GM18498 (cell line): ENCODE measurements around the gene OTOG.

Experiments used
- ATAC-seq: cut with Tn5 transposase; IDR thresholded peaks from one replicate; pipeline ENCODE4 v1.9.1; 2021; ENCODE audit warnings: mild to moderate bottlenecking, moderate library complexity; ENCODE audit not compliant: unreplicated experiment

OTOG gene, protein sequence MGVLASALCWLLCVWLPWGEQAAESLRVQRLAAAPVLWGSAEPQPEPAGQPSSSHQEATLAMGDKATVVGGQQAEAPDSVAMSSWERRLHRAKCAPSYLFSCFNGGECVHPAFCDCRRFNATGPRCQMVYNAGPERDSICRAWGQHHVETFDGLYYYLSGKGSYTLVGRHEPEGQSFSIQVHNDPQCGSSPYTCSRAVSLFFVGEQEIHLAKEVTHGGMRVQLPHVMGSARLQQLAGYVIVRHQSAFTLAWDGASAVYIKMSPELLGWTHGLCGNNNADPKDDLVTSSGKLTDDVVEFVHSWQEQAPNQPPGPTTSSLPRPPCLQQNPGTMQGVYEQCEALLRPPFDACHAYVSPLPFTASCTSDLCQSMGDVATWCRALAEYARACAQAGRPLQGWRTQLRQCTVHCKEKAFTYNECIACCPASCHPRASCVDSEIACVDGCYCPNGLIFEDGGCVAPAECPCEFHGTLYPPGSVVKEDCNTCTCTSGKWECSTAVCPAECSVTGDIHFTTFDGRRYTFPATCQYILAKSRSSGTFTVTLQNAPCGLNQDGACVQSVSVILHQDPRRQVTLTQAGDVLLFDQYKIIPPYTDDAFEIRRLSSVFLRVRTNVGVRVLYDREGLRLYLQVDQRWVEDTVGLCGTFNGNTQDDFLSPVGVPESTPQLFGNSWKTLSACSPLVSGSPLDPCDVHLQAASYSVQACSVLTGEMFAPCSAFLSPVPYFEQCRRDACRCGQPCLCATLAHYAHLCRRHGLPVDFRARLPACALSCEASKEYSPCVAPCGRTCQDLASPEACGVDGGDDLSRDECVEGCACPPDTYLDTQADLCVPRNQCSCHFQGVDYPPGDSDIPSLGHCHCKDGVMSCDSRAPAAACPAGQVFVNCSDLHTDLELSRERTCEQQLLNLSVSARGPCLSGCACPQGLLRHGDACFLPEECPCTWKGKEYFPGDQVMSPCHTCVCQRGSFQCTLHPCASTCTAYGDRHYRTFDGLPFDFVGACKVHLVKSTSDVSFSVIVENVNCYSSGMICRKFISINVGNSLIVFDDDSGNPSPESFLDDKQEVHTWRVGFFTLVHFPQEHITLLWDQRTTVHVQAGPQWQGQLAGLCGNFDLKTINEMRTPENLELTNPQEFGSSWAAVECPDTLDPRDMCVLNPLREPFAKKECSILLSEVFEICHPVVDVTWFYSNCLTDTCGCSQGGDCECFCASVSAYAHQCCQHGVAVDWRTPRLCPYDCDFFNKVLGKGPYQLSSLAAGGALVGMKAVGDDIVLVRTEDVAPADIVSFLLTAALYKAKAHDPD (N-terminal part only)

DNA sequence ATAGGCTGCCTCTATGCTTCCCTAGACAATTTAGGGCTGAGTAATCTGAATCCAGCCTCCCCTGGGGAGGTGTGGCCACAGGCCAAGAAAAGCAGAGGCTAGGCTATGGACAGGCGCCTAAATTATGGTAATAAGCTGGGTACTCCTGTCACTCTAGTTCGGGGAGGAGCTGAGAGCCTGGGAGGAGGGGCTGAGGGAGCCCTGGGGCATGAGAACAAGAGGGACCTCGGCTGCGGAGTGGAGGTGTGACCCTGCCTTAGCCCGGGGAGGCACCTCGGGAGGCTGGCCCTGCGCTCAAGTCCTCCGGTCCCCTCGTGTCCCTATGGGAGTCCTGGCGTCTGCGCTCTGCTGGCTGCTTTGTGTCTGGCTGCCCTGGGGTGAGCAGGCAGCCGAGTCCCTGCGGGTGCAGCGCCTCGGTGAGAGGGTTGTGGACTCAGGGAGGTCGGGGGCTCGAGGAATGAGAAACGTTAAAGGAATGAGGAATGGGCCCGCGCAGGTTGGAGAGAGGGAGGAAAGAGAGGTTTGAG lies at the start of gene OTOG:
TSS of gene OTOG (plus strand) at position 209 of the 527 bp plus-strand sequence. CDS start at position 323, 114 bp downstream.
- no peak for ATAC-seq

DNA sequence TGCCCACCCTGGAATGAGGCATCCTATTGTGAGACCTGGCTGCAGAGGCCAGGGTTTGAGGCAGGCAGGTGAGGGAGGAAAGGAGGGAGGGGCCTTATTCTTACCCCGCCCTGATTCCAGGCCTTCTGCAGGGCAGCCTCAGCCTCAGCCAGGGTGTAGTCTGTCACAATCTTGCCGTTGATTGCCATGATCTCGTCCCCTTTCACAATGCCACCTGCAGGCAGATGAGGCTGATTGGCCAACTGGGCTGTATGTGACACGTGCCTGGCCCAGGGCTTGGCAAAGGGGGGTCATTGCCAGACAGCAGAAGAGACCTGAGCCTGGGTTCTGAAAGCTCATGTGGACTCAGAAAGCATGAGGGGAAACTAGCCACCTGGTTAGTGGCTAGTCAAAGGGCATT lies 49.0 kb upstream of the OTOG start:
- ATAC-seq: no peak

- ATAC-seq: no peak
Observed at GRCh38 chr11:17498475-17498874, 48.6 kb upstream of the OTOG start.

DNA sequence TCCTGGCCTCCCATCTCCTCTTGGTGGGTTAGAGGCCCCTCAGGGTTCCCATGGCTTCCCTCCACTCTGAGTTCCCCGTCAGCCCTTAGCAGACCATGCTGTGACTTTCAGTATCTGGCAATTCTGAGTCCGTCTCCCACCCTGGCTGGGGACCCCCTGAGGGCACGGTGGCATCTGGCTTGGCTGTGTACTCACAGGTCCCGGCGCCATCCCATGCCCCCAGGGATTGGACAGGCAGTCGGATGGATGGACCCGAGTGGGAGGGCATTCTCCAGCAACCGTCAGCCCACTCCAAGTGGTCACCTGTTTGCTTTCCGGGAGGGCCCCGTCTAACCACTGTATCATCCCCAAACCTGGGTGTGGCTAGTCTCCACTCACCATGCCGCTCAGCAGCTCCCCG lies 46.4 kb upstream of the OTOG start:
- ATAC-seq: no peak

- ATAC-seq: no peak
Observed at GRCh38 chr11:17502630-17503029, 44.4 kb upstream of the OTOG start.

- ATAC-seq: peak; percentile 81
Observed at GRCh38 chr11:17504330-17505107, 42.5 kb upstream of the OTOG start.

- ATAC-seq: no peak
Observed at GRCh38 chr11:17505146-17505545, 41.9 kb upstream of the OTOG start.

DNA sequence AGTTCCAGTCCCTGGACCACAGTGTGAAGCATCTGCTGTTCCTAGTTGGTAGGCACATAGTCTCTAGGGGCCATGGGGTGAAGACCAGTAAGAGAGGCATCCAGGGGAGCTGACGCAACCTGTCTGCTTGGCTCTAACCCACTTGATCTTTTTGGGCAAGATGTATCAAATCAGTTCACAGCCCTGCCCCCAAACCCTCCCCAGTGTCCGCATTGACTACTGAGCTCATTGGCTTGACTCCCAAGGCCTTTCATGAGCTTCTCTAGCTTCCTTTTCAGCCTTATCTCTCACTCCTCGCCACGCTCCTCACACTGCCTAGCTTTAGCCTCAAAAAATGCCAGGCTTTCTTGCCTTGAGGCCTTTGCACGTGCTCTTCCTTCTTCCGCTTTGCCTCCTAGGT lies 40.7 kb upstream of the OTOG start:
- no peak for ATAC-seq

- peak; percentile 71 for ATAC-seq
Observed at GRCh38 chr11:17506942-17507341, 40.1 kb upstream of the OTOG start.

DNA sequence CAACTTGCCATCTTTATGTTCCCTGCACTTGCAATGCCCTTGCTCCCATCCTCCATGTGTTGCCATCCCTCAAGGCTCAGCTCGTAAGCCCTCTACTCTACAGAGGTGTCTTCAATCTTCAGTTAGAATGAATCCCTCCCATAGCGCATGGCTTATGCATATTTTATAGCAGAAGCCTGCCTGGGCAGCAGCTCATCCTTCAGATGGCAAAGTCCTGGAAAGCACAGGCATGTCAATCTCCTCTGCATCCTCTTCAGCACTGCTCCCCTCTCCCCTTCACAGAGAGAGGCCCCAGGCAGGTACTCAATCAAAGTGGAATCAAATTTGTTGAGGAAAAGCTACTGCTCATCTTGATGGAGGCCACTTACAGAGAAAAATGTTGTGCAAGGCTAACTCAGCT lies 39.3 kb upstream of the OTOG start:
- no peak for ATAC-seq

DNA sequence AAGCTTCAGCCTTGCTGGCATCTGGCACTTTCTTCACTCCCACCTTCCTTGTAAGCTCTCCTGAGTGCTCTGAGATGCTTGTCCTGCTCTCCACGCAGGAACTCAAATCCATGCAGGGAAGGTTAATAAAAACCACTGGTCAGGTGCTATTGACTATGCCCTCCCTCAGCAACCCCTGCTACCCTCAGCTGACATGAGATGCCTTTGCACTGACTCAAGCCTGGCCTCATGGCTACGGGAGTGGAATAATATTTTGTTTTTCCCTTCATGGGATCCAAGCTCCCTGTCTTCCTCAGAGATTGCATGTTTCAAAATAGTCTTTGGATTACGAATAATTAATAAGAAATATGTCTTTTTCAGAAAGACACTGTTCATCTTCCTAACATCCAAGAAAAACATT lies 38.8 kb upstream of the OTOG start:
- no peak for ATAC-seq

GRCh38 chr11:17508791-17509190 lies 38.3 kb upstream of the OTOG start:
- no peak for ATAC-seq

- no peak for ATAC-seq
Observed at GRCh38 chr11:17510507-17511206, 36.4 kb upstream of the OTOG start.

DNA sequence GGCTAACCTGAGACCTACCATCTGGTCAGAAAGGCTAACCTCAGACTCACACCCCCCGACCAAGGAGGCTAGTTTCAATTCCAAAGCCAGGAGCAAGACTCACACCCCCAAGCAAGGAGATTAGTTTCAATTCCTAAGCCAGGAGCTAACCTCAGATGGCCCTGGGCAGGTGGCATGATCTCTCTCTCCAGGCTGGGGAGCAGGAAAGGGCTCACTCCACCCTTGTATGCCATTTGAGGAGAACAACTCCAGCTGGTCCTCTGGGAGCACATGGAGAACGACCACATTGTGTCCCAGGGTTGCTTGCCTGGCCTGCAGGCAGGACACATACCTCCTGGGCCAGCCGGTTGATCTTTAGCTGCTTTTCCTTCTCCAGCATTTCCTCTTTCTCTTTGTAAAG lies 35.5 kb upstream of the OTOG start:
- no peak for ATAC-seq

GRCh38 chr11:17512101-17512500 lies 35.0 kb upstream of the OTOG start:
- ATAC-seq: no peak

GRCh38 chr11:17513853-17514252 lies 33.2 kb upstream of the OTOG start:
- ATAC-seq: no peak

GRCh38 chr11:17514476-17514875 lies 32.6 kb upstream of the OTOG start:
- no peak for ATAC-seq

- no peak for ATAC-seq
Observed at GRCh38 chr11:17515443-17516176, 31.4 kb upstream of the OTOG start.
